Small intestine (tissue), 7 donors: ENCODE data around the gene UBE2D3. TPM values are rescaled to one million over a fixed set of nuclear protein-coding genes. Genes with fewer than 3 reads are reported as not detected.

Experiments used
- DNase-seq, 2 donors: peaks; one replicate each; pipeline versions ENCODE4 v3.0.0 to v3.0.0-alpha.2; 2013
- FAIRE-seq: peaks from 2 replicates; lab custom pipeline; 2012; peaks lifted over from hg19 to GRCh38; lab: Jason Lieb, UNC
- H3K27ac ChIP-seq, 3 donors: one replicate each; pipeline ENCODE4 v1.5.1; 2013; ENCODE audit warnings: low read length in 2 of 3, mild to moderate bottlenecking in 2 of 3, control low read depth in 1 of 3, inconsistent platforms in 1 of 3, low read depth in 1 of 3, moderate library complexity in 1 of 3
- H3K27me3 ChIP-seq, 3 donors: one replicate each; pipeline ENCODE4 v1.6.1; 2013; ENCODE audit warnings: low read length in 3 of 3, inconsistent platforms in 1 of 3; ENCODE audit not compliant: control insufficient read depth in 3 of 3, insufficient read depth in 3 of 3
- H3K36me3 ChIP-seq, 3 donors: one replicate each; pipeline ENCODE4 v1.6.1; 2013; ENCODE audit warnings: low read length in 3 of 3, inconsistent platforms in 1 of 3, low read depth in 1 of 3, mild to moderate bottlenecking in 1 of 3, moderate library complexity in 1 of 3; ENCODE audit not compliant: control insufficient read depth in 3 of 3, insufficient read depth in 2 of 3
- H3K4me1 ChIP-seq, 3 donors: one replicate each; pipeline ENCODE4 v1.6.1; 2013; ENCODE audit warnings: low read length in 2 of 3, inconsistent platforms in 1 of 3, low read depth in 1 of 3, mild to moderate bottlenecking in 1 of 3, moderate library complexity in 1 of 3; ENCODE audit not compliant: control insufficient read depth in 3 of 3, insufficient read depth in 2 of 3
- H3K4me3 ChIP-seq, 3 donors: one replicate each; pipeline ENCODE4 v1.5.1; 2013; ENCODE audit warnings: low read length in 3 of 3, control low read depth in 1 of 3, inconsistent platforms in 1 of 3, low read depth in 1 of 3, mild to moderate bottlenecking in 1 of 3, moderate library complexity in 1 of 3
- H3K9me3 ChIP-seq, 2 donors: one replicate each; pipeline ENCODE4 v1.6.1; 2013; ENCODE audit warnings: low read depth in 1 of 2, low read length in 1 of 2; ENCODE audit not compliant: control insufficient read depth in 2 of 2, insufficient read depth in 1 of 2
- WGBS, 3 donors: extraction: QIAGEN DNeasy Blood & Tissue Kit; methylation state at CpG; one replicate each; pipeline ENCODE4 v1.1.7; 2013; 5-methylcytosine and 5-hydroxymethylcytosine counted together
- polyA plus RNA-seq, 4 donors: library from polyadenylated mRNA; stranded (reverse) in 3 of 4; unstranded in 1 of 4; fragments of 200-250 nt in 3 of 4; fragments of 120-200 nt in 1 of 4; gene quantifications; one replicate each; pipeline versions ENCODE4 v1.2.1 to v1.2.3, GENCODE V29; 2013
- donor health status: healthy with polysubstance abuse.
- donor health status: control.
- donor health status: control.
- donor health status: Bipolar disorder and iron deficiency.
- donor health status: healthy.

The UBE2D3 gene
- polyA plus RNA-seq, 4 donors, result 173 to 298 (median 240) TPM

GRCh38 chr4:102783006-102783405 lies 44.3 kb downstream of the UBE2D3 start:
- peaks cover 0 to 2% of the 10 kb centered on the region in 2 donors for H3K9me3 ChIP-seq
- H3K36me3 ChIP-seq, result no peaks in the 10 kb centered on the region
- no peak overlapping the region for H3K4me3 ChIP-seq
- DNase-seq (no peak), FAIRE-seq (no peak)
- WGBS, 3 donors, result 86 to 88% (median 88%) methylated on average over 2 of the region's 2 CpGs
- H3K4me1 ChIP-seq, result peaks cover 0 to 17% (median 2%) of the 10 kb centered on the region in 3 donors
- no peak overlapping the region for H3K27ac ChIP-seq
- no peaks in the 10 kb centered on the region for H3K27me3 ChIP-seq

DNA sequence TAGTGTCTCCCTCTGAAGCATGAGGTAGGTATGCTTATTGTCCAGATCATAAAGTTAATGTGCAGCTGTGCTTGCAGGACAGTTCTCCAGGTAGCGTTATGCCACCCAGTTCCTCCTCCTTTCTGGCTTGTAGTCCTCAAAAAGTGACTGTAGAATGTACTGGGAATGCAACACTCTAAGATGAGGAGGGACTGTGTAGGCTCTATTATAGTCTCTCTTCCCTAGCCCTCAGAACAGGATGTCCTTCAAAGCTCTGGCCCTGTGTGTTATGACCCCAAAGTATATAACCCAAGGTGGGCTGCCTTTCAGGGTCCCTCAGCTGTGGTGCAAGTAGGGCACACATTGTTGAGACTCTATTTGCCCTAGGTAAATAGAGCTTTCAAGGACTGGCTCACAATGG lies 45.8 kb downstream of the UBE2D3 start:
- H3K27ac ChIP-seq, result no peak overlapping the region
- DNase-seq, result no peak
- peaks cover 0 to 2% of the 10 kb centered on the region in 2 donors for H3K9me3 ChIP-seq
- H3K4me1 ChIP-seq, result peaks cover 0 to 17% (median 2%) of the 10 kb centered on the region in 3 donors
- H3K4me3 ChIP-seq, result no peak overlapping the region
- H3K27me3 ChIP-seq, result no peaks in the 10 kb centered on the region
- FAIRE-seq, result no peak
- WGBS, 3 donors, result 82 to 86% (median 85%) methylated on average over 1 of the region's 1 CpG
- H3K36me3 ChIP-seq, result no peaks in the 10 kb centered on the region

- no peak for FAIRE-seq
- WGBS, 3 donors, result 72 to 79% (median 75%) methylated on average over 5 of the region's 5 CpGs
- peak; percentile 78 to 92 for DNase-seq
- Histone ChIP-seq H3K4me1 (peaks cover 0 to 17% (median 2%) of the 10 kb centered on the region in 3 donors), H3K27me3 (no peaks in the 10 kb centered on the region), H3K9me3 (peaks cover 0 to under 1% of the 10 kb centered on the region in 2 donors), H3K4me3 (no peak overlapping the region), H3K36me3 (no peaks in the 10 kb centered on the region), H3K27ac (peak overlapping the region in 1 of 3 donors; percentile 71)
These were observed 46.7 kb downstream of the UBE2D3 start for GRCh38 chr4:102780476-102781144.

- no peaks in the 10 kb centered on the region for H3K27me3 ChIP-seq
- H3K36me3 ChIP-seq, result no peaks in the 10 kb centered on the region
- peak overlapping the region in 1 of 3 donors; percentile 71 for H3K27ac ChIP-seq
- 36 to 56% (median 53%) methylated on average over 4 of the region's 4 CpGs for WGBS, 3 donors
- DNase-seq, result no peak
- H3K9me3 ChIP-seq, result no peaks in the 10 kb centered on the region
- peaks cover 0 to 17% (median 2%) of the 10 kb centered on the region in 3 donors for H3K4me1 ChIP-seq
- no peak for FAIRE-seq
- H3K4me3 ChIP-seq, result no peak overlapping the region
These were observed 48.1 kb downstream of the UBE2D3 start for GRCh38 chr4:102779204-102779603.

DNA sequence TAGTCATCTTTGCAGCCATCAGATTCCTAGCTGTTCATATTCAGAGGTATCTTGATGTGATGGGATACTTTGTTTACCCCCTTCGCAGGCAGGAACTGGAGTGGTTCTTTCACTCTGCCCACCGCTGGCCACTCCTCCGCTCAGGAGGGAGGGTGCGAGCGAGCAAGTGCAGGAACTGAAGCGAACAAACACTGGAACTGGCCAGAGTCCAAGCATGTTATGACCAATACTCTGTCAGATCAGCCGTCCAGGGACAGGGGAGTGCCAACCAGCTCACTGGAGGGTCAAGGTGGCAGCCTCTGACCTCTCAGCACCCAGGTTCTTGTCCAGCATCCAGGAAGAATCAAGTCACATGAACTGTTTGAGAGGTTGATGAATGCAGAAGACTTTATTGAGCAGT lies 48.6 kb downstream of the UBE2D3 start:
- FAIRE-seq, result no peak
- no peaks in the 10 kb centered on the region for H3K9me3 ChIP-seq
- H3K4me1 ChIP-seq, result peaks cover 0 to 17% (median 2%) of the 10 kb centered on the region in 3 donors
- H3K27me3 ChIP-seq, result no peaks in the 10 kb centered on the region
- no peak overlapping the region for H3K4me3 ChIP-seq
- peak; percentile 78 to 86 for DNase-seq
- WGBS, 3 donors, result 23 to 50% (median 36%) methylated on average over 7 of the region's 7 CpGs
- peak overlapping the region in 1 of 3 donors; percentile 71 for H3K27ac ChIP-seq
- H3K36me3 ChIP-seq, result no peaks in the 10 kb centered on the region

- 48 to 64% (median 61%) methylated on average over 1 of the region's 1 CpG for WGBS, 3 donors
- no peaks in the 10 kb centered on the region for H3K9me3 ChIP-seq
- H3K27me3 ChIP-seq, result no peaks in the 10 kb centered on the region
- DNase-seq (no peak), FAIRE-seq (no peak)
- H3K4me1 ChIP-seq, result peaks cover 0 to 16% (median 2%) of the 10 kb centered on the region in 3 donors
- H3K36me3 ChIP-seq, result no peaks in the 10 kb centered on the region
- no peak overlapping the region for H3K27ac ChIP-seq
- H3K4me3 ChIP-seq, result no peak overlapping the region
These were observed 51.5 kb downstream of the UBE2D3 start for GRCh38 chr4:102775805-102776204.

- no peak overlapping the region for H3K4me3 ChIP-seq
- H3K9me3 ChIP-seq, result no peaks in the 10 kb centered on the region
- no peaks in the 10 kb centered on the region for H3K27me3 ChIP-seq
- H3K4me1 ChIP-seq, result peaks cover 0 to 5% (median 2%) of the 10 kb centered on the region in 3 donors
- FAIRE-seq (no peak), DNase-seq (no peak)
- H3K27ac ChIP-seq, result no peak overlapping the region
- WGBS, 3 donors, result 86 to 92% (median 91%) methylated on average over 2 of the region's 2 CpGs
- no peaks in the 10 kb centered on the region for H3K36me3 ChIP-seq
These were observed 53.1 kb downstream of the UBE2D3 start for GRCh38 chr4:102774254-102774653.

DNA sequence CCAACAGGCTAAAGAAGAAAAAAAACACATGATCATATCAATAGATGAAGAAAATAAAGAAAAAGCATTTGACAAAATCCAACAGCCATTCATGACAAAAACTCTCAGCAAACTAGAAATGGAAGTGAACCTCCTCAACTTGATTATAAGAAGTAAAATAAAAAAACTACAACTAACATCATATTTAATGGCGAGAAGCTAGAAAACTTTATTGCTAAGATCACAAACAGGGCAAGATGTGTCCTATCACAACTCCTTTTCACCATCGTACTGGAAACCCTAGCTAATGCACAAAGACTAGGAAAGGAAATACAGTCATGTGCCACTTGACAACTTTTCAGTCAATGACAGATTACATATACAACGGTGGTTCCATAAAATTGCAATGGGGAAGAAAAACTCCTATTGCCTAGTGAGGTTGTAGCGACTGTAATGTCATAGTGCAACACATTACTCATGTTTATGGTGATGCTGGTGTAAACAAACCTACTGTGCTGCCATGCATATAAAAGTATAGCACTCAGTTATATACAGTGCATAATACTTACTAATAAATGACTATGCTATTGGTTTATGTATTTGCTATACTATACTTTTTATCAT lies 54.5 kb downstream of the UBE2D3 start:
- H3K4me3 ChIP-seq, result no peak overlapping the region
- no peaks in the 10 kb centered on the region for H3K9me3 ChIP-seq
- no peak overlapping the region for H3K27ac ChIP-seq
- DNase-seq, result no peak
- no peaks in the 10 kb centered on the region for H3K27me3 ChIP-seq
- H3K36me3 ChIP-seq, result no peaks in the 10 kb centered on the region
- no peak for FAIRE-seq
- H3K4me1 ChIP-seq, result no peaks in the 10 kb centered on the region
- 75 to 87% (median 85%) methylated on average over 4 of the region's 4 CpGs for WGBS, 3 donors
